SW480 (cell line): ENCODE measurements around the gene RPS8.
"Not testable (repeated sequence)": the region's sequence is repeated elsewhere in the genome, so short reads cannot be mapped to it uniquely, and the experiment has no call there.

ENCODE experiments used
- DNase-seq: peaks from one replicate; pipeline ENCODE4 v3.0.0-alpha.2; 2016; ENCODE audit warnings: low spot score

Gene RPS8

GRCh38 chr1:44783697-44784093 lies 8.4 kb downstream of the RPS8 start:
- no peak for DNase-seq

- DNase-seq: no peak
These were observed 9.0 kb downstream of the RPS8 start for GRCh38 chr1:44784094-44785028.

- DNase-seq: no peak
These were observed 9.7 kb downstream of the RPS8 start for GRCh38 chr1:44785029-44785380.

GRCh38 chr1:44785501-44786137 lies 10.3 kb downstream of the RPS8 start:
- no peak for DNase-seq

GRCh38 chr1:44786138-44786840 lies 10.9 kb downstream of the RPS8 start:
- peak; percentile 67 for DNase-seq

- no peak for DNase-seq
These were observed 11.6 kb downstream of the RPS8 start for GRCh38 chr1:44786841-44787426.

GRCh38 chr1:44787506-44787905 lies 12.2 kb downstream of the RPS8 start:
- DNase-seq: no peak

GRCh38 chr1:44788120-44788860 lies 12.9 kb downstream of the RPS8 start, which contains the start of gene BEST4:
BEST4 (minus strand) TSS chr1:44788170; CDS start chr1:44787705, 465 bp downstream.
- DNase-seq: no peak

GRCh38 chr1:44790968-44791801 lies 15.8 kb downstream of the RPS8 start:
- DNase-seq: no peak

GRCh38 chr1:44792736-44793502 lies 17.6 kb downstream of the RPS8 start:
- DNase-seq: no peak

- DNase-seq: not testable (repeated sequence)
These were observed 22.5 kb downstream of the RPS8 start for GRCh38 chr1:44797886-44798285.

GRCh38 chr1:44798481-44799365 lies 23.4 kb downstream of the RPS8 start:
- DNase-seq: no peak

- peak; percentile 97 for DNase-seq
These were observed 24.6 kb downstream of the RPS8 start, which contains the start of gene PLK3 for GRCh38 chr1:44799770-44800584. PLK3 (plus strand) TSS chr1:44800377; CDS start chr1:44800464, 87 bp downstream.

- DNase-seq: no peak
These were observed 26.4 kb downstream of the RPS8 start for GRCh38 chr1:44801491-44802305.

GRCh38 chr1:44802306-44803061 lies 27.1 kb downstream of the RPS8 start:
- no peak for DNase-seq

- no peak for DNase-seq
These were observed 27.6 kb downstream of the RPS8 start for GRCh38 chr1:44803062-44803311.
